Measurements from ENCODE around the gene HSPA8.

DNA sequence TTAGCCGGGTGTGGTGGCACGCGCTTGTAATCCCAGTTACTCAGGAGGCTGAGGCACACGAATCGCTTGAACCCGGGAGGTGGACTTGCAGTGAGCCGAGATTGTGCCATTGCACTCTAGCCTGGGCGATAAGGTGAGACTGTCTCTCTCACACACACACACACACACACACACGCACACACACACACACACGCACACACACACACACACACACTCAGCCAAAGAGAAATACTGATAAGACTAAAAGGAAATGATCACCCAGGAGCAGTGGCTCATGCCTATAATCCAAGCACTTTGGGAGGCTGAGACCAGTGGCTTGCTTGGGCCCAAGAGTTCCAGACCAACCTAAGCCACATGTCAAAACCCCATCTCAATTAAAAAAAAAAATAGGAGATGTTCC is 20.8 kb downstream of the HSPA8 start:
- TF ChIP-seq, protein P1, sequence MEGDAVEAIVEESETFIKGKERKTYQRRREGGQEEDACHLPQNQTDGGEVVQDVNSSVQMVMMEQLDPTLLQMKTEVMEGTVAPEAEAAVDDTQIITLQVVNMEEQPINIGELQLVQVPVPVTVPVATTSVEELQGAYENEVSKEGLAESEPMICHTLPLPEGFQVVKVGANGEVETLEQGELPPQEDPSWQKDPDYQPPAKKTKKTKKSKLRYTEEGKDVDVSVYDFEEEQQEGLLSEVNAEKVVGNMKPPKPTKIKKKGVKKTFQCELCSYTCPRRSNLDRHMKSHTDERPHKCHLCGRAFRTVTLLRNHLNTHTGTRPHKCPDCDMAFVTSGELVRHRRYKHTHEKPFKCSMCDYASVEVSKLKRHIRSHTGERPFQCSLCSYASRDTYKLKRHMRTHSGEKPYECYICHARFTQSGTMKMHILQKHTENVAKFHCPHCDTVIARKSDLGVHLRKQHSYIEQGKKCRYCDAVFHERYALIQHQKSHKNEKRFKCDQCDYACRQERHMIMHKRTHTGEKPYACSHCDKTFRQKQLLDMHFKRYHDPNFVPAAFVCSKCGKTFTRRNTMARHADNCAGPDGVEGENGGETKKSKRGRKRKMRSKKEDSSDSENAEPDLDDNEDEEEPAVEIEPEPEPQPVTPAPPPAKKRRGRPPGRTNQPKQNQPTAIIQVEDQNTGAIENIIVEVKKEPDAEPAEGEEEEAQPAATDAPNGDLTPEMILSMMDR (IDR thresholded peaks at IDR 0.05) = no peak
- TF ChIP-seq EZH2 (IDR thresholded peaks at IDR 0.05; ENCODE audit: borderline replicate concordance, insufficient read depth, low read depth, low read length, poor library complexity, severe bottlenecking) = no peak
